GM18873 (cell line): ENCODE data around the gene CD36.

ENCODE experiments used
- ATAC-seq: cut with Tn5 transposase; IDR thresholded peaks from one replicate; pipeline ENCODE4 v1.9.1; 2021; ENCODE audit warnings: mild to moderate bottlenecking, moderate library complexity, moderate number of reproducible peaks; ENCODE audit not compliant: unreplicated experiment, low FRiP score

The CD36 gene

GRCh38 chr7:80681272-80681885, 42.9 kb downstream of the CD36 start:
- no peak for ATAC-seq

- no peak for ATAC-seq
Measured at GRCh38 chr7:80682744-80683143, 44.3 kb downstream of the CD36 start.

- ATAC-seq = no peak
Measured at GRCh38 chr7:80686576-80686975, 48.1 kb downstream of the CD36 start.

- no peak for ATAC-seq
Measured at GRCh38 chr7:80699045-80699638, 60.7 kb downstream of the CD36 start.

GRCh38 chr7:80699721-80700256, 61.3 kb downstream of the CD36 start:
- no peak for ATAC-seq

GRCh38 chr7:80703272-80703671, 64.8 kb downstream of the CD36 start:
- ATAC-seq = no peak

- no peak for ATAC-seq
Measured at GRCh38 chr7:80705130-80705781, 66.8 kb downstream of the CD36 start.

- ATAC-seq = no peak
Measured at GRCh38 chr7:80707318-80707717, 68.9 kb downstream of the CD36 start.

- no peak for ATAC-seq
Measured at GRCh38 chr7:80708123-80708522, 69.7 kb downstream of the CD36 start.

- no peak for ATAC-seq
Measured at GRCh38 chr7:80711531-80711930, 73.1 kb downstream of the CD36 start.

GRCh38 chr7:80719261-80719660, 80.8 kb downstream of the CD36 start:
- ATAC-seq = no peak

- no peak for ATAC-seq
Measured at GRCh38 chr7:80720146-80720545, 81.7 kb downstream of the CD36 start.

GRCh38 chr7:80721883-80722615, 83.6 kb downstream of the CD36 start:
- no peak for ATAC-seq

- ATAC-seq = no peak
Measured at GRCh38 chr7:80722616-80723195, 84.3 kb downstream of the CD36 start.

- no peak for ATAC-seq
Measured at GRCh38 chr7:80724249-80724871, 85.9 kb downstream of the CD36 start.

- no peak for ATAC-seq
Measured at GRCh38 chr7:80725181-80725611, 86.8 kb downstream of the CD36 start.
